Measurements from ENCODE around the gene ORM2.

Gene ORM2

DNA sequence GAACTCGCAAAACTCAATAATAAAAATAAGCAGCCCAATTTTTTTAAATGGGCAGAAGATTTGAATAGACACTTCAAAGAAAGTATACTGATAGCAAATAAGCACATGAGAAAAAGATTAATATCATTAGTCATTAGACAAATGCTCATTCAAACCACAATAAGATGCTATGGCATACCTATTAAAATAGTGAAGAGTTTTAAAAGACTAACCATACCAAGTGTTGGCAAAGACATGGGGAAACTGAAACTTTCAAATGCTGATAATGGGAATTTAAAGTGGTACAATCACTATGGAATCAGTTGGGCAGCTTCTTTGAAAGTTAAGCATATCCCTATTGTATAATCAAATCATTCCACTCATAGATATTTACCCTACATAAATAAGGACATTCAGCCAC, 33.3 kb upstream of the ORM2 start:
- no peak for DNase-seq

DNA sequence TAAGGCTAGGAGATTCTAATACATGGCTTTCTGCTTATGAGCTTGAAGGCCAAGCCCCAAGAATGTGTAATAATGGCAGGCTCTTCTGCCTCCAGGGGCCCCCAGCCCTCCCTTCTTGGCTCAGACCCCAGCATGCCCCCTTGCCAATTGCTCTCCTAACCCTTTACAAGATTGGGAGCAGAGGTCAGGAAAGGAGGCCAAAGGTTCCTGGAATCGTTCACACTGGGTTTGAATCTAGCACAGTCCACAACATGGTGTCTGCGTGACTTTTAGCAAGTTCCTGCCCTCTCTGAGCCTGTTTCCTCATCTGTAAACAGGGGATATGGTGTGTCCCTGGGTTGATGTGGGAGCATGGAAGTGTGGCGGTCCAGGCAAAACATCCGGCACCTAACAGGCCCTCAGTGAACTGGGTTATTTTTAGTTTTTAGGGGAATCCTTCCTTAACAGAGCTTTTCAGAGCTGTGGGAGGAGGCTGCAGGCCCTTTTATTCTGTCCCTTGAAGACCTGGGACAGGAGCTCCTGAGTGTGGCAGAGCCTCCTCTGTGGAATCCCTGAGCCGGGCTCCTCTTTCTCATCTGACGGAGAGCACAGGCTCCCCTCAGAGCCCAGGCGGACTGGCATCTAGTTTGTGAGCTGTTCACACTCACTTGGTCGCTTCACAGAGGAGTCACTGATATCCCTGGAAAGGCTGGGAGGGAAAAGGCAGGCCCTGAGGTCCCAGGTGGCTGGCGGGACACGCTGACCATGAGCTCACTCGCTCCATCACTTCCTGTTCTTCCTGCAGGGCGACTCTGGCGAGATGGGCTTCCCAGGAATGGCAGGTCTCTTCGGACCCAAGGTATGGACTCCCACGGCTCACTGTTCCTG, 30.1 kb upstream of the ORM2 start:
- DNase-seq, result no peak

- DNase-seq, result no peak
Measured at GRCh38 chr9:114300153-114300845, 29.4 kb upstream of the ORM2 start.

- DNase-seq, result no peak
Measured at GRCh38 chr9:114300846-114301797, 28.5 kb upstream of the ORM2 start.

- no peak for DNase-seq
Measured at GRCh38 chr9:114301798-114302565, 27.7 kb upstream of the ORM2 start.

DNA sequence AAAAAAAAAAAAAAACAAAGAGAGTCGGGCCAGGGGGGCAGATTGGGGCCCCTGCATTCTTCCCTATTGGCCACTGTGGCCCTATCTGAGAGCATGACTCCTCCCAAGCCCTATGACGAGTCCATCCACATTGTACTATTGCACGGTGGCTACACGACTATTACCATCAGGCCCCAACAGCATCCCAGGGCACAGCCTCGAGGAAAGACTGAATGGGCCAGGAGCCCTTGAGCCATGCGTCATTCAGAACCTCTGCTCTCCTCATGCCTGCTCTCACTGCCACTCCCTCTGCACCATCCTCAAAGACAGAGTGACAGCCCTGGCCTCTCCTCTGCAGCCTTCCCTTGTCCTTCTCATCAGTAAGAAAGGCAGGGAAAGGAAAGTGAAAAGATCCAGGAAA, 26.9 kb upstream of the ORM2 start:
- DNase-seq, result no peak

DNA sequence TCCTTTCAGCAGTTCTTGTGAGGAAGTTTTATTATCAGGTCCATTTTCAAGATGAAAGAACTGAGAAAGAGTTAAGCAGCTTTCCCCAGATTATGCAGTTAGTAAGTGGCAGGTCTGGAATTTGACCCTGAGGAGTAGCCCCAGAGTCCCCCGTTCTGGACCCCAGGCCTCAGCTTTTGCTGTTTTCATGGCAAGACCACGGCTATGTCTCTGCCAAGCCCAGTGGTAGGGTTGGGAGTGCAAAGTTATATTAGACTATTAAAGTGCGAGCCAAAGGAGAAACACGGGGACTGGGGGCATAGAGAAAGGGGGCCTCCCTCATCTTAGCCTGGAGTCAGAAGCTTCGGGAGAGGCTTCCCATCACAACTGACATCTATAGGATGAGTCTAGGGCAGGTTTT, 26.1 kb upstream of the ORM2 start:
- no peak for DNase-seq

DNA sequence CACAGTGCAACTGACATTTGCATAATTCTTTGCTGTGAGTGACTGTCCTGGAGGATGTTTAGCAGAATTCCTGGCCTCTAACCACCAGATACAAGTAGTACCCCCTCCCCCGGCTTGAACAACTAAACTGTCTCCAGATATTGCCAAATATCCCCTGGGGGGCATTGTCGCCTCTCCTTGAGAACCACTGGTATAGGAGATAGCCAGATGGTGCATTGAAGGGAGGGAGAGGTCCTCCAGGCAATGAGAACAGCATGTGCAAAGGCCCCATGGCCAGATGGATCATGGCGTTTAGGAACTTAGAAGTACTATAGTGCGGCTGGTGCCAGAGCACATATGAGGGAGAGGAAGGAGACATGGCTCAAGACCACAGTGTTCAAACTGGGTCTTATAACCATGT, 25.7 kb upstream of the ORM2 start:
- no peak for DNase-seq

- DNase-seq, result no peak
Measured at GRCh38 chr9:114304416-114305188, 25.1 kb upstream of the ORM2 start.

GRCh38 chr9:114307899-114308267, 21.8 kb upstream of the ORM2 start:
- no peak for DNase-seq

DNA sequence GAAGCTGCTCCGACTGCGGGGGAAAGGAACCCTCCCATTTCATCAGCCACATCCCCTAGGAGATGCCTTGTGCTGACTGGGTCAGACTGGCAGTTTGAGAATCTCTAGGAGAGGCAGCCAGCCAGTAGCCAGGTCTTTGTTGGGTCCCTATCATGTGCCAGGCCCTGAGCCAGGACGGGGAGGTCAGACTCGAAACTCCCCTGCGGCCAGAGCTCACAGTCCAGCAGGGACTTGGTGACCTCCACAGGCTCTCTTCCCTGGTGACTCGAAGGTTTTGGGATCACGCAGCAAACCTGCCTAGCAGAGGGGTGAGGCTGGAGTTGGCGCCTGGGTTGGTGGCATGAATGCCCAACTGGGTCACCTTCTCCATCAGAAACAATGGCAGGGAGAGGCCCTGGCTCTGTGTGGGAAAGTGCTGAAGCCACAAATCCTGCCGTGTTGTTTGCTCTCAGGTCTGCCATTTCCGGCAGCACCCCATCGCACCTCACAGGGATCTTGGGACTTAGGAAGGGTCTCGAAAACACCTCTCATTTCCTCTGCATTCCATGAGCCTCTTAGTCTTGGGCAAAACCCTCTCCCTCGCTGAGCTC, 21.2 kb upstream of the ORM2 start:
- DNase-seq, result no peak

- no peak for DNase-seq
Measured at GRCh38 chr9:114309096-114309495, 20.6 kb upstream of the ORM2 start.

DNA sequence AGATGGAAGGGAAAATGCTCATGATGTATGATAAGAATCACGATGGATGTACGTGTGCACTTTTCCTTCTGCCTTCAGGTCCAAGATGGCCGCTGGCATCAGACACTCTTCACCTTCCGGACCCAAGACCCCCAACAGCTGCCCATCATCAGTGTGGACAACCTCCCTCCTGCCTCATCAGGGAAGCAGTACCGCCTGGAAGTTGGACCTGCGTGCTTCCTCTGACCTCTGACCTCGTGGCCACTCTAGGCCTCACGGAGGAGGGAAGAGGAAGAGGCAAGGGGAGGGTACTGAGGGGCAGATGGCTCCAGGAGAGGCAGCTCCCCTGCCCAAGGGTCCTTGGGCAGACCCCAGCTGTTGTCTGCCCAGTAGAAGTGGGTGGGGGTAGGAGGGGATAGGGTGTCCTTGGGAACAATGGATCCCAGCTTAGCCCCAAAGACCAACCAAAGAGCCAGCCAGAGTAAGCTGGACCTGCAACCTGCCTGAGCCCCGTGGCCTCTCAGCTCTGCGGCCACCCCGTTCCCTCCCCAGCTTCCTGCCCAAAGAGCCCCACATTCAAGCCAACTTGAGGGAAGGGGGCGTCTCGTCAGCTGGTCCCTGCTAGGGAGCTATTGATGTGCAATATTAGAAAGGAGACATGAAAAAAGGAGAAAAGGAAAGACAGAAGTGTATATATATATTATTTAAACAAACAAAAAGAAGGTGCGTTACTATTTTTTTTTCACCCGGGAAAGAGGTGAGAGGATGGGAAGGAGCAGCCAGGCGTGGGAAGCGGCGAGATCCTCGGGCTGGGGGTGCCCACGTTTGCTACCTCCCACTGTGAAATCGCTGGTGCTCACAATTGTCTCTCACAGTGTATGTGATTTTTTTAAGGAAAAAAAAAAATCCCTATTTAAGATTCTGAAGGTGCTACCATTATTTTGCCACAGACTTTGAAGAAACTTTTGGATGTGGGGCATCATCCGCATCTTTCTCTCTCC, 18.9 kb upstream of the ORM2 start:
- no peak for DNase-seq

- no peak for DNase-seq
Measured at GRCh38 chr9:114311571-114312512, 17.8 kb upstream of the ORM2 start.

DNA sequence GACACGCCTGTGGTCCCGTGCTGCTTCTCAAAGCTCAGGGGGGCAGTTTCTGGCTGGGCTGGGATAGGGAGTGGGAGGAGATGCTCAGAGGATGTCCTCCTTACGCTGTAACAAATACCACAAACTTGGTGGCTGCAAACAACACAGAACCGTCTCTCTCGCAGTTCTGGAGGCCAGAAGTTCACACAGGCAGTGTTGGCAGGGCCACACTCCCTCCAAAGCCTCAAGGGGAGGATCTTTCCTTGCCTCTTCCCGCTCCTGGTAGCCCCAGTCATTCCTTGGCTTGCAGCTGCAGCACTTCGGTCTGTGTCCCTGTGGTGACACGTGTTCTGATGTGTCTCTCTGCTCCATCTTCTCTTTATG, 17.2 kb upstream of the ORM2 start:
- no peak for DNase-seq

DNA sequence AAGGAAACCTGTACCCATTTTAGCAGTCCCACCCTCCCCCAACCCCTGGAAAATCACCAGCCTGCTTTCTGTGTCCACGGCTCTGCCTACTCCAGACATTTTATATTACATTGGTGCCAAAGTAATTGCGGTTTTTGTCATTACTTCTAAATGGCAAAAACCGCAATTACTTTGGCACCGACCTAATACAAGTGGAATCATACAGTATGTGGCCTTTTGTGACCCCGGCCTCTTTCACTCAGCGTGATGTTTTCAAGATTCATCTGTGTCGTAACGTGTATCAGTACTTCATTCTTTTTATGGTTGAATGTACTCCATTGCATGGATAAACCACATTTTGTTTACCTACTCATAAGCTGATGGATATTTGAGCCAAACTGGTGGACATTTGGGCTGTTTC, 16.5 kb upstream of the ORM2 start:
- no peak for DNase-seq

GRCh38 chr9:114314256-114314867, 15.3 kb upstream of the ORM2 start:
- no peak for DNase-seq

Data from NCI-H2081 treated with DMSO at 0.1 percent for 48 hours (cell line).